DND-41 (cell line): Measurements from ENCODE around the gene RBM20.

ENCODE experiments used
- ATAC-seq: fragments of 200-7000 bp; cut with Tn5 transposase; 3 replicates; pipeline ENCODE4 v1.9.1; 2021; ENCODE audit warnings: low read depth; ENCODE audit not compliant: insufficient read depth
- DNase-seq: peaks from one replicate; pipeline ENCODE4 v3.0.0-alpha.2; 2020
- H2AFZ ChIP-seq: 2 replicates; pipeline ENCODE4 v1.6.0; 2012; ENCODE audit warnings: low read depth, low read length
- H3K27ac ChIP-seq: 2 replicates; pipeline ENCODE4 v1.5.1; 2012; ENCODE audit warnings: low read length, inconsistent platforms
- H3K27me3 ChIP-seq: fragments of 200-600 bp; sonication (generic); 2 replicates; pipeline ENCODE4 v1.6.0; 2012; ENCODE audit warnings: low read length, mild to moderate bottlenecking, inconsistent platforms; ENCODE audit not compliant: insufficient read depth, poor library complexity
- H3K36me3 ChIP-seq: 2 replicates; pipeline ENCODE4 v1.5.1; 2012; ENCODE audit warnings: low read length, inconsistent platforms; ENCODE audit not compliant: insufficient read depth
- H3K4me1 ChIP-seq: 2 replicates; pipeline ENCODE4 v1.5.1; 2012; ENCODE audit warnings: mild to moderate bottlenecking, low read length; ENCODE audit not compliant: insufficient read depth
- H3K4me2 ChIP-seq: 2 replicates; pipeline ENCODE4 v1.6.0; 2012; ENCODE audit warnings: mild to moderate bottlenecking, moderate library complexity, low read length, inconsistent platforms; ENCODE audit not compliant: insufficient read depth
- H3K4me3 ChIP-seq, 2 experiments: fragments of 200-600 bp in 1 of 2; shearing (Covaris generic) in 1 of 2; 2 replicates each; pipeline ENCODE4 v1.5.1; 2012 to 2016; ENCODE audit warnings: inconsistent platforms in 2 of 2, low read length in 2 of 2, mild to moderate bottlenecking in 2 of 2, low read depth in 1 of 2, moderate library complexity in 1 of 2
- H3K79me2 ChIP-seq: 2 replicates; pipeline ENCODE4 v1.6.0; 2012; ENCODE audit warnings: low read length, inconsistent platforms; ENCODE audit not compliant: insufficient read depth
- H3K9ac ChIP-seq: 2 replicates; pipeline ENCODE4 v1.6.0; 2012; ENCODE audit warnings: low read depth, mild to moderate bottlenecking, inconsistent platforms, low read length, moderate library complexity
- H3K9me3 ChIP-seq: 2 replicates; pipeline ENCODE4 v1.5.1; 2012; ENCODE audit warnings: low read length, moderate library complexity, mild to moderate bottlenecking, inconsistent platforms; ENCODE audit not compliant: insufficient read depth, severe bottlenecking
- H4K20me1 ChIP-seq: 2 replicates; pipeline ENCODE4 v1.6.0; 2012; ENCODE audit warnings: low read length; ENCODE audit not compliant: insufficient read depth
- EZH2 ChIP-seq: IDR thresholded peaks from 3 replicates; pipeline ENCODE4 v1.6.1; 2012; ENCODE audit warnings: borderline replicate concordance, low read depth, mild to moderate bottlenecking, moderate library complexity, low read length, inconsistent platforms; ENCODE audit not compliant: severe bottlenecking
- TF ChIP-seq, protein P1 (sequence below): IDR thresholded peaks from 2 replicates; pipeline ENCODE4 v1.5.1; 2012; ENCODE audit warnings: borderline replicate concordance, low read length, moderate library complexity, mild to moderate bottlenecking; ENCODE audit not compliant: poor library complexity, severe bottlenecking; ENCODE audit errors: extremely low read depth

RBM20 gene

DNA sequence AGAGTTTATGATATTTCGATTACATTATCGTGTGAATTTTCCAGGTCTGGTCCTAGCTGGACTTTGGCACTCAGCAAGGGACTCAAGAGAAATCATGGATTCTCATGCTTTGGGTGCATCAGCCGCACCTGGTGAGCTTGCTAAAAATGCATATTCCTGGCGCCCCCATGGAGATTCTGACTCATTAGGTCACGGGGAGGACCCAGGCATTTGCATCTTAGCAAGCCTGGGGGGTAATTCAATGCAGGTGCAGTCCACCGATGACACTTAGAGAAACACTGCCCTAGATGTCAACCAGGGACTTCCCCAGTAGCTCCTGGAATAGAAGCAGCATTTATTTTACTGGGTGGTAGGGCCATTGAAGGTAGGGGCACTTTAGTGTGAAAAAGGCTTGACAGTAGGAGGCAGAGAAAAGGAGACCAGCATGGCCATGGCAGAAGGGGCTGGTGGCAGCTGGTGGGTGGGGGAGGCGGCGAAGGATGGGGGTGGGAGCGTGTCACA lies 197.7 kb downstream of the RBM20 start:
- no peak for ATAC-seq
- Histone ChIP-seq H3K36me3 (no peaks in the 10 kb centered on the region), H3K4me1 (no peaks in the 10 kb centered on the region)

DNA sequence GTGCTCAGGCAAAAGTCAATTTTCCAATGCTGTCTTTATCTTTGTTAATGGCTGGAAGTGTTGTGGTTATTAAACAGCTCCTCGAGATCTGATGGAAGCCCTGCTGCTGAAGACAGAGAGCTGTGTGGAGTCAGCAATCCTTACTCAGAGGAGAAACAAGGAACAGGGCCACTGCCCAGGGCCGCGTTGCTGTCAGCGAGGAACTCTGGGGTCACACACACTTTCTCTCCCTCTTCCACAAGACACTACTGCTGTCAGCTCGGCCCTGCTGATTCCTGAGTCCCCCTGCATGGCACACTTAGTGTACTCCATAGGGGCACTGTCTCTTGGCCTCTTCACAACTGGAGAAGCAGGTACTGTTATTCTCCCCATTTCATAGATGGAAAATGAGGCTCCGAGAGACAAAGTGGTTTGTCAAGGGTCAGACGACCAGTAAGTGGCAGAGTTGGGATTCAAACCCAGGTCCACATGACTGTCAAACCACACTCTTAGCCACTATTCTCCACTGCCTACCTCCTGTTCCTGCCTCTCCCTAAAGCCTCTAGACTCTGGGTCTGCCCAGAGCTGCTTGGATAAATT lies 198.3 kb downstream of the RBM20 start:
- DNase-seq (no peak), ATAC-seq (no peak)
- Histone ChIP-seq H3K4me1 (no peaks in the 10 kb centered on the region), H3K27me3 (peaks cover 2% of the 10 kb centered on the region), H3K4me2 (no peak overlapping the region), H4K20me1 (no peaks in the 10 kb centered on the region; the same call in 1 of the 2 replicates), H3K79me2 (no peaks in the 10 kb centered on the region), H3K27ac (no peak overlapping the region), H3K4me3 (no peak overlapping the region), H3K36me3 (no peaks in the 10 kb centered on the region), H3K9ac (no peak overlapping the region), H3K9me3 (no peaks in the 10 kb centered on the region), H2AFZ (no peak overlapping the region)
- TF ChIP-seq EZH2: no peak
- TF ChIP-seq, protein P1, sequence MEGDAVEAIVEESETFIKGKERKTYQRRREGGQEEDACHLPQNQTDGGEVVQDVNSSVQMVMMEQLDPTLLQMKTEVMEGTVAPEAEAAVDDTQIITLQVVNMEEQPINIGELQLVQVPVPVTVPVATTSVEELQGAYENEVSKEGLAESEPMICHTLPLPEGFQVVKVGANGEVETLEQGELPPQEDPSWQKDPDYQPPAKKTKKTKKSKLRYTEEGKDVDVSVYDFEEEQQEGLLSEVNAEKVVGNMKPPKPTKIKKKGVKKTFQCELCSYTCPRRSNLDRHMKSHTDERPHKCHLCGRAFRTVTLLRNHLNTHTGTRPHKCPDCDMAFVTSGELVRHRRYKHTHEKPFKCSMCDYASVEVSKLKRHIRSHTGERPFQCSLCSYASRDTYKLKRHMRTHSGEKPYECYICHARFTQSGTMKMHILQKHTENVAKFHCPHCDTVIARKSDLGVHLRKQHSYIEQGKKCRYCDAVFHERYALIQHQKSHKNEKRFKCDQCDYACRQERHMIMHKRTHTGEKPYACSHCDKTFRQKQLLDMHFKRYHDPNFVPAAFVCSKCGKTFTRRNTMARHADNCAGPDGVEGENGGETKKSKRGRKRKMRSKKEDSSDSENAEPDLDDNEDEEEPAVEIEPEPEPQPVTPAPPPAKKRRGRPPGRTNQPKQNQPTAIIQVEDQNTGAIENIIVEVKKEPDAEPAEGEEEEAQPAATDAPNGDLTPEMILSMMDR: no peak

More for the DNA sequence above, 197.7 kb downstream of the RBM20 start:
- TF ChIP-seq, protein P1: no peak
- TF ChIP-seq EZH2: no peak
- Histone ChIP-seq H4K20me1 (no peaks in the 10 kb centered on the region; the same call in 1 of the 2 replicates), H3K27me3 (peaks cover 4% of the 10 kb centered on the region), H3K9me3 (no peaks in the 10 kb centered on the region), H3K4me2 (no peak overlapping the region), H3K79me2 (no peaks in the 10 kb centered on the region), H3K9ac (no peak overlapping the region), H3K27ac (no peak overlapping the region), H2AFZ (no peak overlapping the region), H3K4me3 (no peak overlapping the region)
- no peak for DNase-seq

DNA sequence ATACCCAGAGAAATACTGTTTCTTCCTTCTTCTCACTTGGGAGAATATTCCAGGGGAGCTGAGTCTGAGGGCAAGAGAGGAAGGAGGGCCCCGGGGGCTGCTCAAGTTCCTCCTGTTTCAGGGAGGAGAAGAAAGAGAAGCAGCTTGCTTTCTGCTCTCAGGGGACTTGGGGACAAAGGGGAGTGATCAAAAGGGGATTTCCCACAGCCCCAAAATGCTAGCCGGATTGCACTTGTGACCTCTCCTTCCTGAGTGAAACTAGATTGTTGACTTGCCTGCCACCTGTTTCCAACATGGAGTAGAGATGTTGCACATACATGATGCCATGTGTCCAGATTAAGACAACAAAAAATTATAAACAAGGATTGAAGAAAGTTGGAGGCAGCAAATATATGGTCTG lies 198.9 kb downstream of the RBM20 start:
- Histone ChIP-seq H3K4me1 (no peaks in the 10 kb centered on the region), H3K9me3 (no peaks in the 10 kb centered on the region), H3K4me2 (no peak overlapping the region), H3K27me3 (no peaks in the 10 kb centered on the region), H3K27ac (no peak overlapping the region), H3K4me3 (no peak overlapping the region), H3K79me2 (no peaks in the 10 kb centered on the region), H2AFZ (no peak overlapping the region), H4K20me1 (no peaks in the 10 kb centered on the region; the same call in 1 of the 2 replicates), H3K36me3 (no peaks in the 10 kb centered on the region), H3K9ac (no peak overlapping the region)
- no peak for ATAC-seq
- no peak for DNase-seq
- TF ChIP-seq EZH2: no peak
- TF ChIP-seq, protein P1: no peak
